Muscle layer of colon (tissue), 2 donors: ENCODE results near the gene HRH2.

Experiments
- H3K27ac ChIP-seq: one replicate; pipeline ENCODE4 v1.7.0; 2013; ENCODE audit warnings: low read depth, mild to moderate bottlenecking, low read length, moderate library complexity
- H3K27me3 ChIP-seq, 2 donors: one replicate each; pipeline ENCODE4 v1.7.0; 2013; ENCODE audit warnings: low read length in 2 of 2, mild to moderate bottlenecking in 2 of 2; ENCODE audit not compliant: insufficient read depth in 2 of 2, control insufficient read depth in 1 of 2
- H3K36me3 ChIP-seq: one replicate; pipeline ENCODE4 v1.7.0; 2013; ENCODE audit warnings: mild to moderate bottlenecking, low read length; ENCODE audit not compliant: insufficient read depth
- H3K4me1 ChIP-seq: one replicate; pipeline ENCODE4 v1.7.0; 2013; ENCODE audit warnings: mild to moderate bottlenecking, low read length; ENCODE audit not compliant: insufficient read depth
- H3K4me3 ChIP-seq, 2 donors: one replicate each; pipeline ENCODE4 v1.7.0; 2013; ENCODE audit warnings: low read length in 2 of 2, low read depth in 1 of 2, mild to moderate bottlenecking in 1 of 2, moderate library complexity in 1 of 2
- H3K9ac ChIP-seq: one replicate; pipeline ENCODE4 v1.7.0; 2013; ENCODE audit warnings: low read length
- H3K9me3 ChIP-seq: one replicate; pipeline ENCODE4 v1.7.0; 2013; ENCODE audit warnings: mild to moderate bottlenecking, low read length
- donor health status: abdominal sarcoma.
- donor health status: Adenocarcinoma of cecum.

The HRH2 gene

GRCh38 chr5:175687231-175687701 lies 29.4 kb downstream of the HRH2 start:
- H3K36me3 ChIP-seq, result no peaks in the 10 kb centered on the region
- no peak overlapping the region for H3K4me3 ChIP-seq
- peaks cover under 1% of the 10 kb centered on the region for H3K4me1 ChIP-seq
- H3K27ac ChIP-seq, result no peak overlapping the region
- H3K27me3 ChIP-seq, result peaks cover 0 to 9% of the 10 kb centered on the region in 2 donors
- no peak overlapping the region for H3K9ac ChIP-seq
- no peaks in the 10 kb centered on the region for H3K9me3 ChIP-seq

GRCh38 chr5:175688352-175689146 lies 30.7 kb downstream of the HRH2 start:
- peaks cover 0 to 9% of the 10 kb centered on the region in 2 donors for H3K27me3 ChIP-seq
- peaks cover 10% of the 10 kb centered on the region for H3K4me1 ChIP-seq
- no peak overlapping the region for H3K4me3 ChIP-seq
- no peaks in the 10 kb centered on the region for H3K36me3 ChIP-seq
- H3K27ac ChIP-seq, result peak overlapping the region; percentile 23
- no peaks in the 10 kb centered on the region for H3K9me3 ChIP-seq
- no peak overlapping the region for H3K9ac ChIP-seq

GRCh38 chr5:175689147-175689991 lies 31.5 kb downstream of the HRH2 start:
- peaks cover 0 to 9% of the 10 kb centered on the region in 2 donors for H3K27me3 ChIP-seq
- H3K9me3 ChIP-seq, result no peaks in the 10 kb centered on the region
- peaks cover 10% of the 10 kb centered on the region for H3K4me1 ChIP-seq
- H3K9ac ChIP-seq, result no peak overlapping the region
- peak overlapping the region; percentile 23 for H3K27ac ChIP-seq
- H3K36me3 ChIP-seq, result no peaks in the 10 kb centered on the region
- no peak overlapping the region for H3K4me3 ChIP-seq

GRCh38 chr5:175690025-175690424 lies 32.2 kb downstream of the HRH2 start:
- no peaks in the 10 kb centered on the region for H3K36me3 ChIP-seq
- H3K4me1 ChIP-seq, result peaks cover 10% of the 10 kb centered on the region
- H3K4me3 ChIP-seq, result no peak overlapping the region
- H3K27me3 ChIP-seq, result peaks cover 0 to 9% of the 10 kb centered on the region in 2 donors
- no peaks in the 10 kb centered on the region for H3K9me3 ChIP-seq
- H3K27ac ChIP-seq, result no peak overlapping the region
- H3K9ac ChIP-seq, result no peak overlapping the region

- peaks cover 10% of the 10 kb centered on the region for H3K4me1 ChIP-seq
- H3K9ac ChIP-seq, result no peak overlapping the region
- no peak overlapping the region for H3K27ac ChIP-seq
- no peak overlapping the region for H3K4me3 ChIP-seq
- H3K27me3 ChIP-seq, result peaks cover 0 to 9% of the 10 kb centered on the region in 2 donors
- H3K36me3 ChIP-seq, result no peaks in the 10 kb centered on the region
- no peaks in the 10 kb centered on the region for H3K9me3 ChIP-seq
Measured at GRCh38 chr5:175690586-175690985, 32.7 kb downstream of the HRH2 start.

GRCh38 chr5:175691761-175692160 lies 33.9 kb downstream of the HRH2 start:
- H3K27ac ChIP-seq, result no peak overlapping the region

GRCh38 chr5:175692235-175692995 lies 34.5 kb downstream of the HRH2 start:
- Histone ChIP-seq H3K27ac (no peak overlapping the region), H3K4me3 (no peak overlapping the region), H3K36me3 (no peaks in the 10 kb centered on the region), H3K27me3 (peaks cover 0 to 9% of the 10 kb centered on the region in 2 donors), H3K9ac (no peak overlapping the region), H3K9me3 (no peaks in the 10 kb centered on the region), H3K4me1 (peaks cover 10% of the 10 kb centered on the region)

More at GRCh38 chr5:175691761-175692160, 33.9 kb downstream of the HRH2 start:
- Histone ChIP-seq H3K9me3 (no peaks in the 10 kb centered on the region), H3K4me3 (no peak overlapping the region), H3K27me3 (peaks cover 0 to 9% of the 10 kb centered on the region in 2 donors), H3K9ac (no peak overlapping the region), H3K36me3 (no peaks in the 10 kb centered on the region), H3K4me1 (peaks cover 10% of the 10 kb centered on the region)

- Histone ChIP-seq H3K27me3 (peaks cover 0 to 7% of the 10 kb centered on the region in 2 donors), H3K4me1 (peaks cover 10% of the 10 kb centered on the region), H3K9me3 (no peaks in the 10 kb centered on the region), H3K9ac (no peak overlapping the region), H3K4me3 (no peak overlapping the region), H3K36me3 (no peaks in the 10 kb centered on the region), H3K27ac (no peak overlapping the region)
Measured at GRCh38 chr5:175692996-175693710, 35.3 kb downstream of the HRH2 start.

GRCh38 chr5:175693741-175694140 lies 35.9 kb downstream of the HRH2 start:
- peaks cover 0 to 6% of the 10 kb centered on the region in 2 donors for H3K27me3 ChIP-seq
- no peak overlapping the region for H3K4me3 ChIP-seq
- no peak overlapping the region for H3K27ac ChIP-seq
- H3K9me3 ChIP-seq, result no peaks in the 10 kb centered on the region
- H3K9ac ChIP-seq, result no peak overlapping the region
- no peaks in the 10 kb centered on the region for H3K36me3 ChIP-seq
- H3K4me1 ChIP-seq, result peaks cover 10% of the 10 kb centered on the region

GRCh38 chr5:175694371-175695160 lies 36.7 kb downstream of the HRH2 start:
- Histone ChIP-seq H3K27ac (no peak overlapping the region), H3K4me3 (no peak overlapping the region)

More at GRCh38 chr5:175694371-175695160, 36.7 kb downstream of the HRH2 start:
- Histone ChIP-seq H3K27me3 (peaks cover 0 to 6% of the 10 kb centered on the region in 2 donors), H3K36me3 (no peaks in the 10 kb centered on the region), H3K4me1 (peaks cover 10% of the 10 kb centered on the region), H3K9me3 (no peaks in the 10 kb centered on the region), H3K9ac (no peak overlapping the region)
